Measurements from ENCODE around the gene SETD1B. TPM values are rescaled to one million over a fixed set of nuclear protein-coding genes. Genes with fewer than 3 reads are reported as not detected.

Gene SETD1B
- total RNA-seq, 6 experiments from 2014 or later: 3.7 to 20.0 (median 9.3) TPM

DNA sequence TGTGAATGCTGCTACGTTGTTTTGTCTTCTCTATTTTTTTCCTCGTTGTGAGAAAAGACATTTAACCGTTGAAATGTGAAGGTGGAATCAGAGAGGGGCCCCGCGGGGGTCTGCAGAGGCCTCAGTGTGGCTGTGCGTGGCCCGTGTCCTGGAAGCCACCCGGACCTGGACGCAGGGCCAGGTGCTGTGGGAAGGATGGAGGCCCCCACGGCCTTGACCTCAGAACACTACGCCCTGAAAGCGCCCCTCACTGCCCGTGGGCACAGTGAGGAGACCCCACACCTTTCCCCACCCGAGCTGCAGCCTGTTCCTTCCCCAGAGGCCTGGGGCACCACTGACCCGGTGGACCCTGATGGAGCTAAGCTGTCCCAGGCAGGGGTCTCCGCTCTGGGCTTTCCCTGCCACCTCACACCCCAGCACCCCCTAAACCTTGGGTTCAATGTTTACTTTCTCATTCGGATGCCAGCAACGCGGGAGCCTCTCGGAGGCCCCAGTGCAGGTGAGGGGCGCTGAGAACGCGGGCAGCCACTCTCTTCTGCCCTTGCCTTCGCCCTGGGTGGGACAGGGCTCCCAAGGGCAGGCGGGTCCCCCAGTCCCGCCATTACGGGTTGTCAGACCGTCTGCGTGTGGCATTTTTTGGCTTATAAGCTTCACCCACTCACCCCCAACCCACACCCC, 26.9 kb downstream of the SETD1B start:
- no peak for TF ChIP-seq POLR2A (IDR thresholded peaks at IDR 0.05)
- TF ChIP-seq, protein P1, sequence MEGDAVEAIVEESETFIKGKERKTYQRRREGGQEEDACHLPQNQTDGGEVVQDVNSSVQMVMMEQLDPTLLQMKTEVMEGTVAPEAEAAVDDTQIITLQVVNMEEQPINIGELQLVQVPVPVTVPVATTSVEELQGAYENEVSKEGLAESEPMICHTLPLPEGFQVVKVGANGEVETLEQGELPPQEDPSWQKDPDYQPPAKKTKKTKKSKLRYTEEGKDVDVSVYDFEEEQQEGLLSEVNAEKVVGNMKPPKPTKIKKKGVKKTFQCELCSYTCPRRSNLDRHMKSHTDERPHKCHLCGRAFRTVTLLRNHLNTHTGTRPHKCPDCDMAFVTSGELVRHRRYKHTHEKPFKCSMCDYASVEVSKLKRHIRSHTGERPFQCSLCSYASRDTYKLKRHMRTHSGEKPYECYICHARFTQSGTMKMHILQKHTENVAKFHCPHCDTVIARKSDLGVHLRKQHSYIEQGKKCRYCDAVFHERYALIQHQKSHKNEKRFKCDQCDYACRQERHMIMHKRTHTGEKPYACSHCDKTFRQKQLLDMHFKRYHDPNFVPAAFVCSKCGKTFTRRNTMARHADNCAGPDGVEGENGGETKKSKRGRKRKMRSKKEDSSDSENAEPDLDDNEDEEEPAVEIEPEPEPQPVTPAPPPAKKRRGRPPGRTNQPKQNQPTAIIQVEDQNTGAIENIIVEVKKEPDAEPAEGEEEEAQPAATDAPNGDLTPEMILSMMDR (IDR thresholded peaks at IDR 0.05): no peak
- Histone ChIP-seq H3K36me3 (peaks cover 0 to 54% (median 21%) of the 10 kb centered on the region in 4 donors), H3K27me3 (no peaks in the 10 kb centered on the region), H3K4me3 (no peak overlapping the region), H3K9me3 (no peaks in the 10 kb centered on the region), H3K27ac (no peak overlapping the region), H3K4me1 (no peaks in the 10 kb centered on the region)
- intact Hi-C loops (cut with DNase I): no loop called here
- no peak for DNase-seq
- peak in 1 of 4 donors; percentile 5 for ATAC-seq
- 86% methylated on average over 14 of the region's 29 CpGs for WGBS (ENCODE audit: insufficient coverage, low coverage, low lambda C conversion rate, missing lambda C conversion rate)

DNA sequence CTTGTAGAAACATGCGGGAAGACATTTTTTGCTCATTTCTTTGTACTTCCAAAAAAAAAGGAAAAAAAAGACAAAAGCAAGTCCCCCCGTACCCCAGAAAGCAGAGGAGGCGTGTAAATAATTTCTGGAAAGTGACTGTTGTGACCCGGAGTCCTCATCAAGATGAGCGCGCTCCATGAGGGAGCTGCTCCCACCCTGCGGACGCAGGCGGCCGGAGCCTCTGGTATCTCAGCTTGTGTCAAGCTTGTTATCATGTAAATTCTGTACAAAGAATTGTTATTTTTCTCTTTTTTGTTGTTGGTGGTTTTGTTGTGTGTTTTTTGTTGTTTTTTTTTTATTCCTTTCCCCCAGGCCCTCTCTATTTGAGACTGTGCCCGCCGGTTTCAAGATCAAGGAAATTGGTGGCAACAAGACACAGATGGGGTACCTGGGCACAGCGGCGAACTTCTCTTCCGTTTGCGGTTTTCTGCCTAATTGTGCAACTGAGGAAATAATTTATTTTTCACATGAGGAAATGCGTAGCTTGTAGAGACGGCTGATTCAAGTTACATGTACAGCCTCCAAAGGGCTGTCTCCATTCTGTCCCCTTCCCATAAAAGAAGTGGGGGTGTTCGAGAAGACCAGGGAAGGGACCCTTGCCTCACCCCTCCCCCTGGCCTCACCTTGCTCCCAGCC, 27.9 kb downstream of the SETD1B start:
- DNase-seq (no peak), ATAC-seq (no peak)
- 90% methylated on average over 18 of the region's 19 CpGs for WGBS (ENCODE audit: insufficient coverage, low coverage, low lambda C conversion rate, missing lambda C conversion rate)
- intact Hi-C loops (cut with DNase I): no loop called here
- H3K27me3 ChIP-seq: no peaks in the 10 kb centered on the region
- peaks cover 0 to 50% (median 21%) of the 10 kb centered on the region in 4 donors for H3K36me3 ChIP-seq
- H3K9me3 ChIP-seq: no peaks in the 10 kb centered on the region
- H3K4me3 ChIP-seq: no peak overlapping the region
- H3K27ac ChIP-seq: no peak overlapping the region
- no peaks in the 10 kb centered on the region for H3K4me1 ChIP-seq
- TF ChIP-seq, protein P1 (IDR thresholded peaks at IDR 0.05): no peak
- no peak for TF ChIP-seq POLR2A (IDR thresholded peaks at IDR 0.05)

DNA sequence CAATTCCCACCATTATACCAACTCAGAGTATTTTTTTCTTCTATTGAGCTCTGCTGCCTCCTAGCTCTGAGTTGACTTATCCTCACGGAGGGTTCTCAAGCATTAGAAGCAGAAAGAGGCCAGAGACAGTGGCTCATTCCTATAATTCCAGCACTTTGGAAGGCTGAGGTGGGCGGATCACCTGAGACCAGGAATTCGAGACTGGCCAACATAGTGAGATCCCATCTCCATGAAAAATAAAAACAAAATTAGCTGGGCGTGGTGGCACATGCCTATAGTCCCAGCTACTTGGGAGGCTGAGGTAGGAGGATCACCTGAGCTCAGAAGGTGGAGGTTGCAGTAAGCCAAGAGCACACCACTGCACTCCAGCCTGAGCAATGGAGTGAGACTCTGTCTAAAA, 33.9 kb downstream of the SETD1B start:
- Histone ChIP-seq H3K36me3 (peaks cover 0 to 40% (median 8%) of the 10 kb centered on the region in 4 donors), H3K27ac (no peak overlapping the region), H3K4me3 (no peak overlapping the region), H3K27me3 (no peaks in the 10 kb centered on the region), H3K4me1 (no peaks in the 10 kb centered on the region), H3K9me3 (no peaks in the 10 kb centered on the region)
- ATAC-seq: no peak
- TF ChIP-seq, protein P1 (IDR thresholded peaks at IDR 0.05): no peak
- TF ChIP-seq POLR2A (IDR thresholded peaks at IDR 0.05): no peak
- DNase-seq: no peak
- intact Hi-C loops (cut with DNase I): no loop called here
- 67% methylated on average over 4 of the region's 4 CpGs for WGBS (ENCODE audit: insufficient coverage, low coverage, low lambda C conversion rate, missing lambda C conversion rate)

DNA sequence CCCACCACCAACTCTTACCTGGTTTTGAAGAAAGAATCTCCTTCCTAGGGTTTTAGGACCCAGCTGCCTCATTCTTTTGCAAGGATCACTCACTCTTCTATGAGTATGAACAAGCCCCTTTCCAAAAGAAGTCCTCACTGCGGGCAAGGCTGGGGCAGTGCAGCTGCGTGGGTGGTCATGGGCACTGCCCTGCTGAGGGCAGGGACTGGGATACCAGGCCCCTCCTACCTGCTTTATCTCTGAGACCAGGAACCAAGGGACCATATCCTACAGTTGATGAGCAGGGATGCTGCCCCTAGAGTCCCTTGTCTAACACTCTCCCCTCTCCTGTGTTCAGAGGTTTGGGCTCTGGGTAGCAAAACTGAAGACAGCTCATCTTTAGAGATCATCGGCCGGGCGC, 34.3 kb downstream of the SETD1B start:
- no peaks in the 10 kb centered on the region for H3K9me3 ChIP-seq
- DNase-seq (no peak), ATAC-seq (peak in 2 of 4 donors; percentile 2 to 16)
- TF ChIP-seq, protein P1 (IDR thresholded peaks at IDR 0.05): no peak
- TF ChIP-seq POLR2A (IDR thresholded peaks at IDR 0.05): no peak
- no peaks in the 10 kb centered on the region for H3K4me1 ChIP-seq
- H3K4me3 ChIP-seq: no peak overlapping the region
- peaks cover 0 to 45% (median 10%) of the 10 kb centered on the region in 4 donors for H3K36me3 ChIP-seq
- H3K27ac ChIP-seq: no peak overlapping the region
- H3K27me3 ChIP-seq: no peaks in the 10 kb centered on the region
- intact Hi-C loops (cut with DNase I): no loop called here
- 60% methylated on average over 2 of the region's 5 CpGs for WGBS (ENCODE audit: insufficient coverage, low coverage, low lambda C conversion rate, missing lambda C conversion rate)
